IMR-90 (cell line): ENCODE data around the gene CD70. TPM values are rescaled to one million over a fixed set of nuclear protein-coding genes. Genes with fewer than 3 reads are reported as not detected.

Experiments
- ATAC-seq: fragments of 200-7000 bp; cut with Tn5 transposase; 2 replicates; pipeline ENCODE4 v1.9.1; 2020; ENCODE audit warnings: low read depth, mild to moderate bottlenecking, moderate library complexity
- BruUV-seq: library from RNA; stranded (reverse); fragments of 400-500 nt; replicated peaks from 2 replicates; lab custom pipeline; 2021; lab: Mats Ljungman, UMichigan
- CTCF ChIA-PET: fragments of 300-600 bp; formaldehyde crosslinking; extraction: SDS; loops from one replicate; lab custom pipeline; 2021; ENCODE audit warnings: antibody characterized with exemption; lab: Yijun Ruan, JAX
- POLR2A ChIA-PET: fragments of 300-600 bp; sonication (Branson Sonifier 250); formaldehyde crosslinking; loops from one replicate; lab custom pipeline; 2022; ENCODE audit warnings: antibody characterized with exemption; ENCODE audit not compliant: unreplicated experiment; lab: Charles Lee
- DNase-seq: peaks from one replicate; pipeline ENCODE4 v3.0.0; 2013
- H2AFZ ChIP-seq: replicated peaks from 2 replicates; pipeline ENCODE3; 2013; ENCODE audit warnings: low read length, mild to moderate bottlenecking; ENCODE audit not compliant: poor library complexity
- H2AK5ac ChIP-seq: 2 replicates; pipeline ENCODE4 v1.6.1; 2013; ENCODE audit warnings: low read depth, low read length, inconsistent platforms
- H2AK9ac ChIP-seq: replicated peaks from 2 replicates; pipeline ENCODE3; 2013; ENCODE audit warnings: mild to moderate bottlenecking, low read depth, low read length, moderate library complexity; ENCODE audit not compliant: poor library complexity
- H2BK120ac ChIP-seq: 2 replicates; pipeline ENCODE4 v1.6.1; 2013; ENCODE audit warnings: low read depth, low read length, inconsistent platforms
- H2BK15ac ChIP-seq: 3 replicates; pipeline ENCODE4 v1.6.1; 2013; ENCODE audit warnings: low read depth, low read length, inconsistent platforms
- H2BK20ac ChIP-seq: 2 replicates; pipeline ENCODE4 v1.6.1; 2013; ENCODE audit warnings: low read depth, mild to moderate bottlenecking, inconsistent platforms, low read length, moderate library complexity
- H2BK5ac ChIP-seq: 2 replicates; pipeline ENCODE4 v1.6.1; 2013; ENCODE audit warnings: mild to moderate bottlenecking, low read depth, low read length, inconsistent platforms; ENCODE audit not compliant: poor library complexity, severe bottlenecking
- H3K14ac ChIP-seq: replicated peaks from 2 replicates; pipeline ENCODE4 v1.6.1; 2013; ENCODE audit warnings: low read depth, low read length, inconsistent platforms
- H3K18ac ChIP-seq: 2 replicates; pipeline ENCODE4 v1.6.1; 2013; ENCODE audit warnings: low read depth, low read length, control low read depth
- H3K23ac ChIP-seq: 2 replicates; pipeline ENCODE4 v1.6.1; 2013; ENCODE audit warnings: low read depth, low read length, inconsistent platforms
- H3K27ac ChIP-seq: 2 replicates; pipeline ENCODE4 v1.5.1; 2013; ENCODE audit warnings: mild to moderate bottlenecking, control low read depth, low read length; ENCODE audit not compliant: insufficient read depth
- H3K27me3 ChIP-seq: 2 replicates; pipeline ENCODE4 v1.6.1; 2013; ENCODE audit warnings: low read length; ENCODE audit not compliant: control insufficient read depth, insufficient read depth
- H3K36me3 ChIP-seq: 2 replicates; pipeline ENCODE4 v1.6.1; 2013; ENCODE audit warnings: low read length, mixed read lengths; ENCODE audit not compliant: control insufficient read depth, insufficient read depth
- H3K4ac ChIP-seq: 2 replicates; pipeline ENCODE4 v1.6.1; 2013; ENCODE audit warnings: low read depth, low read length, inconsistent platforms
- H3K4me1 ChIP-seq: 2 replicates; pipeline ENCODE4 v1.6.1; 2013; ENCODE audit warnings: low read length, mixed read lengths; ENCODE audit not compliant: control insufficient read depth, insufficient read depth
- H3K4me2 ChIP-seq: 2 replicates; pipeline ENCODE4 v1.6.1; 2013; ENCODE audit warnings: low read depth, mild to moderate bottlenecking, control low read depth, low read length, moderate library complexity
- H3K4me3 ChIP-seq: 2 replicates; pipeline ENCODE4 v1.5.1; 2013; ENCODE audit warnings: low read depth, mild to moderate bottlenecking, control low read depth, low read length, moderate library complexity; ENCODE audit not compliant: insufficient read depth
- H3K56ac ChIP-seq: 2 replicates; pipeline ENCODE4 v1.6.1; 2013; ENCODE audit warnings: low read length, inconsistent platforms; ENCODE audit not compliant: insufficient read depth; ENCODE audit errors: extremely low read depth
- H3K79me1 ChIP-seq, 2 experiments: 2 replicates each; pipeline ENCODE4 v1.6.1; 2013; ENCODE audit warnings: low read length in 2 of 2, inconsistent platforms in 1 of 2, low read depth in 1 of 2
- H3K9ac ChIP-seq: 2 replicates; pipeline ENCODE4 v1.6.1; 2013; ENCODE audit warnings: low read depth, low read length, control low read depth
- H3K9me1 ChIP-seq: 2 replicates; pipeline ENCODE4 v1.6.1; 2013; ENCODE audit warnings: low read length, inconsistent platforms; ENCODE audit not compliant: insufficient read depth
- H3K9me3 ChIP-seq: 2 replicates; pipeline ENCODE4 v1.6.1; 2013; ENCODE audit warnings: low read length; ENCODE audit not compliant: control insufficient read depth, insufficient read depth
- H4K20me1 ChIP-seq: 2 replicates; pipeline ENCODE4 v1.6.1; 2013; ENCODE audit warnings: low read length, inconsistent platforms; ENCODE audit not compliant: insufficient read depth
- H4K5ac ChIP-seq: 2 replicates; pipeline ENCODE4 v1.6.1; 2013; ENCODE audit warnings: mild to moderate bottlenecking, low read depth, low read length, control low read depth
- H4K8ac ChIP-seq, 2 experiments: 2 replicates each; pipeline ENCODE4 v1.6.1; 2013; ENCODE audit warnings: low read depth in 2 of 2, low read length in 2 of 2, control low read depth in 1 of 2, inconsistent platforms in 1 of 2
- H4K91ac ChIP-seq: 2 replicates; pipeline ENCODE4 v1.6.1; 2013; ENCODE audit warnings: low read depth, low read length, inconsistent platforms; ENCODE audit not compliant: insufficient read depth
- BHLHE40 ChIP-seq: fragments of 150-350 bp; IDR thresholded peaks from 2 replicates; pipeline ENCODE4 v1.6.1; 2016; ENCODE audit warnings: mild to moderate bottlenecking, low read depth, low read length
- CEBPB ChIP-seq: IDR thresholded peaks from 2 replicates; pipeline ENCODE4 v1.6.1; 2012; ENCODE audit warnings: low read depth, low read length, improper control_type of control experiment
- CHD1 ChIP-seq: IDR thresholded peaks from 2 replicates; pipeline ENCODE4 v1.6.1; 2012; ENCODE audit warnings: low read depth, low read length, improper control_type of control experiment
- FOS ChIP-seq: fragments of 150-350 bp; IDR thresholded peaks from 2 replicates; pipeline ENCODE4 v1.6.1; 2016; ENCODE audit warnings: low read depth, low read length
- MAFK ChIP-seq: IDR thresholded peaks from 2 replicates; pipeline ENCODE4 v1.6.1; 2012; ENCODE audit warnings: low read depth, low read length, improper control_type of control experiment
- MAZ ChIP-seq: IDR thresholded peaks from 2 replicates; pipeline ENCODE4 v1.6.1; 2012; ENCODE audit warnings: low read depth, mild to moderate bottlenecking, low read length, improper control_type of control experiment, moderate library complexity, borderline replicate concordance
- MXI1 ChIP-seq: IDR thresholded peaks from 2 replicates; pipeline ENCODE4 v1.6.1; 2012; ENCODE audit warnings: low read depth, mild to moderate bottlenecking, low read length, moderate library complexity, borderline replicate concordance
- NFE2L2 ChIP-seq: fragments of 150-350 bp; IDR thresholded peaks from 2 replicates; pipeline ENCODE4 v1.6.1; 2016; ENCODE audit warnings: low read depth, mild to moderate bottlenecking, low read length
- POLR2A ChIP-seq: IDR thresholded peaks from 2 replicates; pipeline ENCODE4 v1.6.1; 2012; ENCODE audit warnings: mild to moderate bottlenecking, low read depth, low read length
- RAD21 ChIP-seq: IDR thresholded peaks from 2 replicates; pipeline ENCODE4 v1.6.1; 2012; ENCODE audit warnings: low read length, improper control_type of control experiment
- RCOR1 ChIP-seq: IDR thresholded peaks from 2 replicates; pipeline ENCODE4 v1.6.1; 2012; ENCODE audit warnings: mild to moderate bottlenecking, low read length, improper control_type of control experiment; ENCODE audit not compliant: insufficient replicate concordance
- RFX5 ChIP-seq: IDR thresholded peaks from 2 replicates; pipeline ENCODE4 v1.8.0; 2012; ENCODE audit warnings: low read depth, mild to moderate bottlenecking, low read length, moderate library complexity
- SMC3 ChIP-seq: fragments of 150-350 bp; IDR thresholded peaks from 2 replicates; pipeline ENCODE4 v1.6.1; 2016; ENCODE audit warnings: low read depth, mild to moderate bottlenecking, antibody characterized with exemption, low read length, moderate library complexity
- WGBS, 2 experiments: methylation state at CpG; one replicate each; pipeline versions ENCODE4 v1.1.5 to v1.1.7; 2013; ENCODE audit warnings: missing lambda C conversion rate in 2 of 2; ENCODE audit not compliant: insufficient read length in 1 of 2; ENCODE audit errors: extremely low coverage in 2 of 2; 5-methylcytosine and 5-hydroxymethylcytosine counted together
- dilution Hi-C: fragments of 300-500 bp; cut with HindIII; formaldehyde crosslinking; loops from one replicate; pipeline ENCODE4 v1.14.3; 2018; ENCODE audit warnings: low sequenced_read_pairs; ENCODE audit not compliant: unreplicated experiment
- in situ Hi-C: fragments of 300-500 bp; cut with MboI; formaldehyde crosslinking; loops from 3 replicates; pipeline ENCODE4 v1.14.3; 2019; ENCODE audit warnings: low sequenced_read_pairs, inconsistent platforms, mixed read lengths
- intact Hi-C: fragments of 100-400 bp; cut with micrococcal nuclease; formaldehyde crosslinking; loops from 2 replicates; pipeline ENCODE4 v1.10.0; 2022
- polyA plus RNA-seq, 3 experiments: library from polyadenylated mRNA; depleted of rRNA; stranded (reverse); fragments of >200 nt; gene quantifications; 2 replicates each; pipeline ENCODE4 v1.2.3, GENCODE V29; 2012; ENCODE audit warnings: low replicate concordance in 1 of 3
- total RNA-seq: library from RNA; depleted of rRNA; stranded (reverse); fragments of >200 nt; gene quantifications from 2 replicates; pipeline ENCODE4 v1.2.3, GENCODE V29; 2012
- TF ChIP-seq, protein P1 (sequence below): fragments of 150-350 bp; IDR thresholded peaks from 2 replicates; pipeline ENCODE4 v1.6.1; 2016; ENCODE audit warnings: low read depth, mild to moderate bottlenecking, low read length, moderate library complexity, borderline replicate concordance
- TF ChIP-seq, protein P2 (sequence below): fragments of 150-350 bp; IDR thresholded peaks from 2 replicates; pipeline ENCODE4 v1.6.1; 2017; ENCODE audit warnings: mild to moderate bottlenecking, antibody characterized with exemption, low read length, low read depth
- TF ChIP-seq, protein P3 (sequence below): conservative IDR thresholded peaks from 2 replicates; pipeline ENCODE4 v1.5.1; 2012; ENCODE audit warnings: mild to moderate bottlenecking, low read depth, low read length, improper control_type of control experiment

Gene CD70
- total and polyA plus RNA-seq, 2 of the 4 experiments (the other 2 are of a cell fraction) = not detected

DNA sequence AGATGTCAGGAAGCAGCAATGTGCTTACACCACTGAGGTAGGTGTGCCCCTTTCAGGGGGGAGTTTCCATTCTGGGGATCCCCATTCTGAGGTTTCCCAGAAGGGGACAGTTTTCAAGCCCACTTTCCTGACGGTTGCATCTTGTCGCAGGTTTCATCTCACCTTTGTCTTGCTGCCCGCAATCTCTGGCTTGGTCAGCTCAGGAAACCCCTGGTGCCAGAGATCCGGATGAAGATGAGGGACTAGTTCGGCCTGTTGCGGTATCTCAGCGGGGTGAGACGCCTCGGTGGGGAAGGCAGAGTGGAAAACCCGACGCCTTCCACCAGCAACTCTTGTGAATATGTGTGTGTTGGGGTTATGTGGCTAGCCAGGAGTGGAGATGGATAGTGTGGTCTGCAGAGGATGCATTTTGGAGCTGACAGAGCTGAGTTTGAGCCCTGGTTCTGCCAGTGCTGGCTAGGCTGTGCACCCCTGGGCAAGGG is 47.0 kb downstream of the CD70 start:
- H2AFZ ChIP-seq = no peak overlapping the region
- H3K18ac ChIP-seq = no peak overlapping the region
- H2BK20ac ChIP-seq = no peak overlapping the region
- H3K4ac ChIP-seq = no peak overlapping the region
- H3K4me1 ChIP-seq = no peaks in the 10 kb centered on the region
- no peak overlapping the region for H3K23ac ChIP-seq
- H3K27ac ChIP-seq = no peak overlapping the region
- H3K9ac ChIP-seq = no peak overlapping the region
- H3K4me2 ChIP-seq = no peak overlapping the region
- ATAC-seq (no peak), DNase-seq (no peak)
- no TSS peak for BruUV-seq
- H2BK120ac ChIP-seq = no peak overlapping the region
- no peaks in the 10 kb centered on the region for H3K79me1 ChIP-seq
- no peak overlapping the region for H4K8ac ChIP-seq
- no peaks in the 10 kb centered on the region for H4K20me1 ChIP-seq
- in situ Hi-C loops (no loop called here), intact Hi-C loops (no loop called here), dilution Hi-C loops (no loop called here)
- H3K36me3 ChIP-seq = no peaks in the 10 kb centered on the region
- no peak overlapping the region for H4K91ac ChIP-seq
- H3K56ac ChIP-seq = no peak overlapping the region
- no peak overlapping the region for H2BK5ac ChIP-seq
- no peak overlapping the region for H2AK5ac ChIP-seq
- H2BK15ac ChIP-seq = no peak overlapping the region
- no peak overlapping the region for H4K5ac ChIP-seq
- H2AK9ac ChIP-seq = no peak overlapping the region
- no peaks in the 10 kb centered on the region for H3K27me3 ChIP-seq
- no peak overlapping the region for H3K14ac ChIP-seq
- WGBS, 2 experiments = 76% methylated on average over 3 of the region's 11 CpGs; no CpG with 5 or more reads in 1 of the 2 experiments
- POLR2A ChIA-PET = no interaction called here
- no peak overlapping the region for H3K4me3 ChIP-seq
- TF ChIP-seq RCOR1 (no peak), MXI1 (no peak), CEBPB (no peak), CHD1 (no peak), MAFK (no peak), SMC3 (no peak), BHLHE40 (no peak), RFX5 (no peak), FOS (no peak), MAZ (no peak), RAD21 (no peak), NFE2L2 (no peak), POLR2A (no peak)
- TF ChIP-seq, protein P1, sequence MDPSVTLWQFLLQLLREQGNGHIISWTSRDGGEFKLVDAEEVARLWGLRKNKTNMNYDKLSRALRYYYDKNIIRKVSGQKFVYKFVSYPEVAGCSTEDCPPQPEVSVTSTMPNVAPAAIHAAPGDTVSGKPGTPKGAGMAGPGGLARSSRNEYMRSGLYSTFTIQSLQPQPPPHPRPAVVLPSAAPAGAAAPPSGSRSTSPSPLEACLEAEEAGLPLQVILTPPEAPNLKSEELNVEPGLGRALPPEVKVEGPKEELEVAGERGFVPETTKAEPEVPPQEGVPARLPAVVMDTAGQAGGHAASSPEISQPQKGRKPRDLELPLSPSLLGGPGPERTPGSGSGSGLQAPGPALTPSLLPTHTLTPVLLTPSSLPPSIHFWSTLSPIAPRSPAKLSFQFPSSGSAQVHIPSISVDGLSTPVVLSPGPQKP = no peak
- TF ChIP-seq, protein P2, sequence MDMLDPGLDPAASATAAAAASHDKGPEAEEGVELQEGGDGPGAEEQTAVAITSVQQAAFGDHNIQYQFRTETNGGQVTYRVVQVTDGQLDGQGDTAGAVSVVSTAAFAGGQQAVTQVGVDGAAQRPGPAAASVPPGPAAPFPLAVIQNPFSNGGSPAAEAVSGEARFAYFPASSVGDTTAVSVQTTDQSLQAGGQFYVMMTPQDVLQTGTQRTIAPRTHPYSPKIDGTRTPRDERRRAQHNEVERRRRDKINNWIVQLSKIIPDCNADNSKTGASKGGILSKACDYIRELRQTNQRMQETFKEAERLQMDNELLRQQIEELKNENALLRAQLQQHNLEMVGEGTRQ = no peak
- TF ChIP-seq, protein P3, sequence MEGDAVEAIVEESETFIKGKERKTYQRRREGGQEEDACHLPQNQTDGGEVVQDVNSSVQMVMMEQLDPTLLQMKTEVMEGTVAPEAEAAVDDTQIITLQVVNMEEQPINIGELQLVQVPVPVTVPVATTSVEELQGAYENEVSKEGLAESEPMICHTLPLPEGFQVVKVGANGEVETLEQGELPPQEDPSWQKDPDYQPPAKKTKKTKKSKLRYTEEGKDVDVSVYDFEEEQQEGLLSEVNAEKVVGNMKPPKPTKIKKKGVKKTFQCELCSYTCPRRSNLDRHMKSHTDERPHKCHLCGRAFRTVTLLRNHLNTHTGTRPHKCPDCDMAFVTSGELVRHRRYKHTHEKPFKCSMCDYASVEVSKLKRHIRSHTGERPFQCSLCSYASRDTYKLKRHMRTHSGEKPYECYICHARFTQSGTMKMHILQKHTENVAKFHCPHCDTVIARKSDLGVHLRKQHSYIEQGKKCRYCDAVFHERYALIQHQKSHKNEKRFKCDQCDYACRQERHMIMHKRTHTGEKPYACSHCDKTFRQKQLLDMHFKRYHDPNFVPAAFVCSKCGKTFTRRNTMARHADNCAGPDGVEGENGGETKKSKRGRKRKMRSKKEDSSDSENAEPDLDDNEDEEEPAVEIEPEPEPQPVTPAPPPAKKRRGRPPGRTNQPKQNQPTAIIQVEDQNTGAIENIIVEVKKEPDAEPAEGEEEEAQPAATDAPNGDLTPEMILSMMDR = no peak
- H3K9me1 ChIP-seq = no peaks in the 10 kb centered on the region
- CTCF ChIA-PET = no interaction called here
- H3K9me3 ChIP-seq = peaks cover 7% of the 10 kb centered on the region; the same call in 1 of the 2 replicates
